Activated CD8-positive, alpha-beta memory T cell treated with anti-CD3 and anti-CD28 coated beads, Interleukin-2, amount 50 U/mL, for 1 hour (primary cell): Measurements from ENCODE around the gene ACP3.

ENCODE experiments used
- DNase-seq: peaks from one replicate; pipeline ENCODE4 v3.0.0-alpha.2; 2020; ENCODE audit errors: extremely low read depth

Gene ACP3

GRCh38 chr3:132406587-132406986 is 89.4 kb downstream of the ACP3 start:
- DNase-seq, result no peak

DNA sequence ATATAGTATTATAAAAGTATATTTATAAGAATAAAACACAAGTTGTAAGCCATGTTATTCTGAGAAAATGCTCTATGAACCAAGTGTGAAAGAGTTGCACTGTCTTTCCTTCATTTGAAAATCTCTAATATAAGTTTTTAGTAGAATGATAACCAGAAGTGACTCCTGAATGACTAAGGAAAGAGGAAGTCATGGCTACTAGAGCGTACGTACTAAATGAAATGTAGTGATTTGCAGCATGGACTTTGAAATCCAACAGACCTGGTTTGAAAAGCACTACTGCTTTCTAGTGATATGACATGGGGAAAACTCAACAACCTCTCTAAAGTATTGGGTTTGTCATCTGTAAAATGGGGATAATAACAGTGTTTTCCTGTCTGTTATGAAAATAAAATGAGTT is 89.8 kb downstream of the ACP3 start:
- no peak for DNase-seq
